OCI-LY1 (cell line): Measurements from ENCODE around the gene USB1.
"Not testable (repeated sequence)": the region's sequence is repeated elsewhere in the genome, so short reads cannot be mapped to it uniquely, and the experiment has no call there.

Experiments
- H2AFZ ChIP-seq: fragments of 200-600 bp; sonication (generic), shearing (Covaris generic); 2 replicates; pipeline ENCODE4 v1.6.0; 2014; ENCODE audit warnings: antibody characterized with exemption, mild to moderate bottlenecking, low read length
- H3F3A ChIP-seq: fragments of 200-600 bp; sonication (generic), shearing (Covaris generic); 2 replicates; pipeline ENCODE4 v1.6.0; 2014; ENCODE audit warnings: mild to moderate bottlenecking, antibody characterized with exemption, low read length, moderate library complexity; ENCODE audit not compliant: insufficient read depth
- H3K27ac ChIP-seq: fragments of 200-600 bp; sonication (generic); 2 replicates; pipeline ENCODE4 v1.5.1; 2014; ENCODE audit warnings: low read length, mixed run types, mild to moderate bottlenecking, low read depth; ENCODE audit not compliant: poor library complexity, severe bottlenecking
- H3K27me3 ChIP-seq: fragments of 200-600 bp; sonication (generic); 2 replicates; pipeline ENCODE4 v1.6.0; 2014; ENCODE audit warnings: antibody characterized with exemption, mild to moderate bottlenecking, low read length, moderate library complexity; ENCODE audit not compliant: insufficient read depth
- H3K36me3 ChIP-seq: fragments of 200-600 bp; sonication (generic); 2 replicates; pipeline ENCODE4 v1.6.1; 2014; ENCODE audit warnings: mild to moderate bottlenecking, antibody characterized with exemption, low read length, moderate library complexity, mixed read lengths; ENCODE audit not compliant: insufficient read depth
- H3K4me1 ChIP-seq: fragments of 200-600 bp; sonication (generic); 2 replicates; pipeline ENCODE4 v1.5.1; 2014; ENCODE audit warnings: mild to moderate bottlenecking, low read length, moderate library complexity; ENCODE audit not compliant: insufficient read depth, severe bottlenecking
- H3K4me2 ChIP-seq: fragments of 200-600 bp; sonication (generic), shearing (Covaris generic); 2 replicates; pipeline ENCODE4 v1.6.1; 2014; ENCODE audit warnings: low read length
- H3K4me3 ChIP-seq: fragments of 200-600 bp; sonication (generic); 2 replicates; pipeline ENCODE4 v1.5.1; 2014; ENCODE audit warnings: low read length, low read depth, mild to moderate bottlenecking, mixed read lengths; ENCODE audit not compliant: poor library complexity, severe bottlenecking
- H3K79me2 ChIP-seq: fragments of 200-600 bp; shearing (Covaris generic); 2 replicates; pipeline ENCODE4 v1.6.1; 2016; ENCODE audit warnings: mixed run types, low read length, mixed read lengths; ENCODE audit not compliant: insufficient read depth
- H3K9ac ChIP-seq: fragments of 200-600 bp; sonication (generic), shearing (Covaris generic); 2 replicates; pipeline ENCODE4 v1.6.1; 2014; ENCODE audit warnings: mild to moderate bottlenecking, low read length, mixed read lengths
- H3K9me2 ChIP-seq: fragments of 200-600 bp; sonication (generic), shearing (Covaris generic); 2 replicates; pipeline ENCODE4 v1.6.1; 2014; ENCODE audit warnings: low read depth, mild to moderate bottlenecking, low read length, mixed read lengths
- H3K9me3 ChIP-seq: fragments of 200-600 bp; shearing (Covaris generic); 2 replicates; pipeline ENCODE4 v1.6.1; 2014; ENCODE audit warnings: low read length, mixed read lengths
- H4K20me1 ChIP-seq: fragments of 200-600 bp; sonication (generic), shearing (Covaris generic); 2 replicates; pipeline ENCODE4 v1.6.0; 2016; ENCODE audit warnings: mild to moderate bottlenecking, low read length; ENCODE audit not compliant: insufficient read depth
- EZH2 ChIP-seq: fragments of 200-600 bp; sonication (generic), shearing (Covaris generic); IDR thresholded peaks from 2 replicates; pipeline ENCODE4 v1.8.0; 2017; ENCODE audit warnings: borderline replicate concordance, mixed run types, mild to moderate bottlenecking, antibody characterized with exemption, low read length, moderate library complexity, mixed read lengths
- TF ChIP-seq, protein P1 (sequence below): fragments of 200-600 bp; sonication (generic), shearing (Covaris generic); IDR thresholded peaks from 2 replicates; pipeline ENCODE4 v1.5.1; 2017; ENCODE audit warnings: mild to moderate bottlenecking, antibody characterized with exemption, low read length, moderate library complexity, mixed read lengths

USB1 gene

GRCh38 chr16:58002416-58002800 lies 1.2 kb downstream of the USB1 start:
- H3K9me2 ChIP-seq, result no peaks in the 10 kb centered on the region
- peaks cover 39% of the 10 kb centered on the region for H3K36me3 ChIP-seq
- H3K9ac ChIP-seq, result peak overlapping the region; percentile 74
- peak overlapping the region; percentile 70 for H3K4me3 ChIP-seq
- no peak overlapping the region for H3K27ac ChIP-seq
- no peaks in the 10 kb centered on the region for H3K27me3 ChIP-seq
- peak overlapping the region; percentile 80 for H3K4me2 ChIP-seq
- H4K20me1 ChIP-seq, result no peaks in the 10 kb centered on the region
- H3K79me2 ChIP-seq, result no peaks in the 10 kb centered on the region
- TF ChIP-seq EZH2, result no peak
- TF ChIP-seq, protein P1, sequence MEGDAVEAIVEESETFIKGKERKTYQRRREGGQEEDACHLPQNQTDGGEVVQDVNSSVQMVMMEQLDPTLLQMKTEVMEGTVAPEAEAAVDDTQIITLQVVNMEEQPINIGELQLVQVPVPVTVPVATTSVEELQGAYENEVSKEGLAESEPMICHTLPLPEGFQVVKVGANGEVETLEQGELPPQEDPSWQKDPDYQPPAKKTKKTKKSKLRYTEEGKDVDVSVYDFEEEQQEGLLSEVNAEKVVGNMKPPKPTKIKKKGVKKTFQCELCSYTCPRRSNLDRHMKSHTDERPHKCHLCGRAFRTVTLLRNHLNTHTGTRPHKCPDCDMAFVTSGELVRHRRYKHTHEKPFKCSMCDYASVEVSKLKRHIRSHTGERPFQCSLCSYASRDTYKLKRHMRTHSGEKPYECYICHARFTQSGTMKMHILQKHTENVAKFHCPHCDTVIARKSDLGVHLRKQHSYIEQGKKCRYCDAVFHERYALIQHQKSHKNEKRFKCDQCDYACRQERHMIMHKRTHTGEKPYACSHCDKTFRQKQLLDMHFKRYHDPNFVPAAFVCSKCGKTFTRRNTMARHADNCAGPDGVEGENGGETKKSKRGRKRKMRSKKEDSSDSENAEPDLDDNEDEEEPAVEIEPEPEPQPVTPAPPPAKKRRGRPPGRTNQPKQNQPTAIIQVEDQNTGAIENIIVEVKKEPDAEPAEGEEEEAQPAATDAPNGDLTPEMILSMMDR, result no peak
- H3F3A ChIP-seq, result no peaks in the 10 kb centered on the region
- H3K9me3 ChIP-seq, result no peaks in the 10 kb centered on the region
- H3K4me1 ChIP-seq, result peaks cover 22% of the 10 kb centered on the region
- no peak overlapping the region for H2AFZ ChIP-seq

DNA sequence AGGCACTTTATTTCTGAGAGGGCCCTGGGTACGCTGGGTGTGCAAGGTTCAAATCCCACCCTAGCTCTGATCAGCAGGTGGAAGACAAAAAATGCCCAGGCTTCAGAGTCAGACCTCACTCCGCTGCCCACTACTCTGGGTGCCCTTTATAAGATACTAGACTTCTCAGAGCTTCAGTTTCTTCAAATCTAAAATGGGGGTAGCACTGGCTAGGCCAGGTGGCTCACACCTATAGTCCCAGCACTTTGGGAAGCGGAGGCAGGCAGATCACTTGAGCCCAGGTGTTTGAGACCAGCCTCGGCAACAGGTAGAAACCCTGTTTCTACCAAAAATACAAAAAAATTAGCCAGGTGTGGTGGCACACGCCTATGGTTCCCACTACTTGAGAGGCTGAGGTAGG lies 1.7 kb downstream of the USB1 start:
- H3K4me2 ChIP-seq, result no peak overlapping the region
- no peaks in the 10 kb centered on the region for H3K27me3 ChIP-seq
- no peaks in the 10 kb centered on the region for H3F3A ChIP-seq

GRCh38 chr16:58004736-58005135 lies 3.5 kb downstream of the USB1 start:
- H3K4me2 ChIP-seq, H3K27ac ChIP-seq, H3F3A ChIP-seq: not testable (repeated sequence)

More for the DNA sequence above, 1.7 kb downstream of the USB1 start:
- TF ChIP-seq, protein P1, result no peak
- TF ChIP-seq EZH2, result no peak
- peaks cover 37% of the 10 kb centered on the region for H3K36me3 ChIP-seq
- H3K4me3 ChIP-seq, result no peak overlapping the region
- no peak overlapping the region for H3K27ac ChIP-seq
- H2AFZ ChIP-seq, result no peak overlapping the region
- H3K4me1 ChIP-seq, result peaks cover 22% of the 10 kb centered on the region
- no peaks in the 10 kb centered on the region for H4K20me1 ChIP-seq
- H3K79me2 ChIP-seq, result no peaks in the 10 kb centered on the region
- no peaks in the 10 kb centered on the region for H3K9me3 ChIP-seq
- no peaks in the 10 kb centered on the region for H3K9me2 ChIP-seq
- no peak overlapping the region for H3K9ac ChIP-seq

DNA sequence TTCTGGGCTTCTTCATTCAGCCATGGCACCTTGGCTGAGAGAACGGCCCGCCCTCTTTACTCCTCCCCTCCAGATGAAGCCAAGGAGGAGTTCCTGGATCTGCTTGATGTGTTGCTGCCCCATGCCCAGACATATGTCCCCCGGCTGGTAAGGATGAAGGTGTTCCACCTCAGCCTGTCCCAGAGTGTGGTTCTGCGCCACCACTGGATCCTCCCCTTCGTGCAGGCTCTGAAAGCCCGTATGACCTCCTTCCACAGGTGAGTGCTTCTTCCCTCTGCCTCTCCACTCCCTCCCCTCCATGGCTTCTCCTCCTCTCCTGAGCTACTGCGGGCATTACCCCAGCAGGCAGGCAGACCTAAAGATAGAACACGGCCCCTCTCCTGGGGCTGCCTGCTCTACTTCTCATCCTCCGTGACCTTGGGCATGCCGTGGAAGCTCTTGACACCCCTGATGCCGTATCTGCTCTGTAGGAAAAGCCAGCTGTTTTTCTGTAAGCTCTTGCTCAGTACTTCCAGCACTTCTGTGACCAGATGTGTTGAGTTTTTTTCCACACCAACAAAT lies 8.7 kb downstream of the USB1 start:
- H3K9me2 ChIP-seq, result no peaks in the 10 kb centered on the region
- H2AFZ ChIP-seq, result no peak overlapping the region
- no peak overlapping the region for H3K27ac ChIP-seq
- no peaks in the 10 kb centered on the region for H3F3A ChIP-seq
- H3K9me3 ChIP-seq, result no peaks in the 10 kb centered on the region
- H3K36me3 ChIP-seq, result peaks cover 53% of the 10 kb centered on the region
- no peaks in the 10 kb centered on the region for H3K27me3 ChIP-seq
- no peaks in the 10 kb centered on the region for H4K20me1 ChIP-seq
- no peaks in the 10 kb centered on the region for H3K4me1 ChIP-seq
- TF ChIP-seq, protein P1, result no peak
- no peak for TF ChIP-seq EZH2
- H3K79me2 ChIP-seq, result no peaks in the 10 kb centered on the region
- no peak overlapping the region for H3K9ac ChIP-seq
- H3K4me2 ChIP-seq, result no peak overlapping the region
- no peak overlapping the region for H3K4me3 ChIP-seq

More at GRCh38 chr16:58004736-58005135, 3.5 kb downstream of the USB1 start:
- not testable (repeated sequence) for H2AFZ ChIP-seq, H3K9me2 ChIP-seq, H3K4me3 ChIP-seq, H3K9ac ChIP-seq, H3K79me2 ChIP-seq, H4K20me1 ChIP-seq, H3K9me3 ChIP-seq, H3K27me3 ChIP-seq
- Histone ChIP-seq H3K4me1 (peaks cover 11% of the 10 kb centered on the region), H3K36me3 (peaks cover 37% of the 10 kb centered on the region)
